ENCODE measurements around the gene SNTG2. TPM values are rescaled to one million over a fixed set of nuclear protein-coding genes. Genes with fewer than 3 reads are reported as not detected.

The SNTG2 gene
- total and polyA plus RNA-seq, 4 donors = not detected

DNA sequence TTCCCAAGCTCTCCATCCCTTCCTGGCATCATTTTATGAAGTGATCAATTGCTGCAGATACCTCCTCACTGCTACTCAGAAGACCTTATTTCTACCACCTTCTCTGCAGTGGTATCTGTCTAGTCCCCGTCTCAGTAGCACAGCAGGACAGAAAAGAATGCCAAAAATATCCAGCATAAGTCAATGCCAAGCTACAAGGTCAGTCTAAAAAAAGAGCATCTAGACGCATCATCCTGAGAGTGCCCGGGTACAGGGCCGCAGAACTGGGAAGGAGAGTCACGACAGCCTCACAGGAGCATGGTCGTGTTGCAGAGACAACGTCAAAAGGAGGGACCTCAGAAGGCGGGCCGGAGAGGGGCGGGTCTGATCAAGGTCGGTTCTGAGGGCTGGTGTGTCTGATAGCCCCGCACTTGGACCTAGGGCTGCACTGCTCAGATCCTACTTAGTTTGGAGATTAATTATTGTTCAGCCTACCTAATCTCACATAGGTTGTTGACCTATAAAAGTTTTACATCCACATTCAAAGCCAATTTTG, 24.3 kb upstream of the SNTG2 start (continued):
- TF ChIP-seq, protein P1, sequence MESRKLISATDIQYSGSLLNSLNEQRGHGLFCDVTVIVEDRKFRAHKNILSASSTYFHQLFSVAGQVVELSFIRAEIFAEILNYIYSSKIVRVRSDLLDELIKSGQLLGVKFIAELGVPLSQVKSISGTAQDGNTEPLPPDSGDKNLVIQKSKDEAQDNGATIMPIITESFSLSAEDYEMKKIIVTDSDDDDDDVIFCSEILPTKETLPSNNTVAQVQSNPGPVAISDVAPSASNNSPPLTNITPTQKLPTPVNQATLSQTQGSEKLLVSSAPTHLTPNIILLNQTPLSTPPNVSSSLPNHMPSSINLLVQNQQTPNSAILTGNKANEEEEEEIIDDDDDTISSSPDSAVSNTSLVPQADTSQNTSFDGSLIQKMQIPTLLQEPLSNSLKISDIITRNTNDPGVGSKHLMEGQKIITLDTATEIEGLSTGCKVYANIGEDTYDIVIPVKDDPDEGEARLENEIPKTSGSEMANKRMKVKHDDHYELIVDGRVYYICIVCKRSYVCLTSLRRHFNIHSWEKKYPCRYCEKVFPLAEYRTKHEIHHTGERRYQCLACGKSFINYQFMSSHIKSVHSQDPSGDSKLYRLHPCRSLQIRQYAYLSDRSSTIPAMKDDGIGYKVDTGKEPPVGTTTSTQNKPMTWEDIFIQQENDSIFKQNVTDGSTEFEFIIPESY (IDR thresholded peaks at IDR 0.05) = no peak
- TF ChIP-seq NR2F2 (IDR thresholded peaks at IDR 0.05) = no peak
- TF ChIP-seq RXRA (IDR thresholded peaks at IDR 0.05) = no peak
- TF ChIP-seq JUND (IDR thresholded peaks at IDR 0.05) = no peak
- TF ChIP-seq HNF4A (conservative IDR thresholded peaks at IDR 0.05) = no peak

DNA sequence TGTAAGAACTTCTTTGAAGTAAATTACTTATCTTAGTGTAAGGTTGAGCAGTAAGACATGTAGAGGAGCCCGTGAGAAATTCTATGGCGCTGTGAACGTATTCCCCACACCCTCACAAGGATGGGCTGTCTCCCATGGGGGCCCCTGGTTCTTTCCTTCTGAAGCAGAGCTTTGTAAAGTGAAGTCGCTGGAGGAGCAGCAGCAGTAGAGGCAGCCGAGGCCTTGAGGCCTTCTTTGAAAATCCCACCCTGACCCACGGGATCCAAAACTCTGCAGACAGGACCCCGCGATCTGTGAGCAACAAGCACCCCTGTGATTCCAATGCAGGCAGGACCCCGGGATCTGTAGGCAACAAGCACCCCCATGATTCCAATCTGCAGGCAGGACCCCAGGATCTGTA, 23.8 kb upstream of the SNTG2 start:
- H3K27me3 ChIP-seq (ENCODE audit: control insufficient read depth in 4 of 4, insufficient read depth in 4 of 4, low read length in 3 of 4) = peaks cover 0 to 5% (median 0%) of the 10 kb centered on the region in 4 donors
- H3K36me3 ChIP-seq (ENCODE audit: control insufficient read depth in 4 of 4, insufficient read depth in 3 of 4, low read depth in 1 of 4, low read length in 3 of 4) = no peaks in the 10 kb centered on the region
- H3K4me3 ChIP-seq (ENCODE audit: low read depth in 1 of 3, low read length in 3 of 3) = no peak overlapping the region
- 81% methylated on average over 9 of the region's 9 CpGs for WGBS
- DNase-seq (ENCODE audit: low spot score) = no peak
- TF ChIP-seq RXRA (IDR thresholded peaks at IDR 0.05) (no peak), TAF1 (conservative IDR thresholded peaks at IDR 0.05) (no peak), YY1 (IDR thresholded peaks at IDR 0.05) (no peak), HNF4G (IDR thresholded peaks at IDR 0.05) (no peak), FOXA1 (IDR thresholded peaks at IDR 0.05) (no peak), GABPA (IDR thresholded peaks at IDR 0.05 in 1 of 2, conservative IDR thresholded peaks at IDR 0.05 in 1 of 2) (no peak), JUND (IDR thresholded peaks at IDR 0.05) (no peak), NR2F2 (IDR thresholded peaks at IDR 0.05) (no peak), SP1 (IDR thresholded peaks at IDR 0.05) (no peak), EGR1 (IDR thresholded peaks at IDR 0.05; ENCODE audit: low read depth in 2 of 2) (no peak), HNF4A (conservative IDR thresholded peaks at IDR 0.05) (no peak), RAD21 (IDR thresholded peaks at IDR 0.05) (no peak)
- TF ChIP-seq, protein P2, sequence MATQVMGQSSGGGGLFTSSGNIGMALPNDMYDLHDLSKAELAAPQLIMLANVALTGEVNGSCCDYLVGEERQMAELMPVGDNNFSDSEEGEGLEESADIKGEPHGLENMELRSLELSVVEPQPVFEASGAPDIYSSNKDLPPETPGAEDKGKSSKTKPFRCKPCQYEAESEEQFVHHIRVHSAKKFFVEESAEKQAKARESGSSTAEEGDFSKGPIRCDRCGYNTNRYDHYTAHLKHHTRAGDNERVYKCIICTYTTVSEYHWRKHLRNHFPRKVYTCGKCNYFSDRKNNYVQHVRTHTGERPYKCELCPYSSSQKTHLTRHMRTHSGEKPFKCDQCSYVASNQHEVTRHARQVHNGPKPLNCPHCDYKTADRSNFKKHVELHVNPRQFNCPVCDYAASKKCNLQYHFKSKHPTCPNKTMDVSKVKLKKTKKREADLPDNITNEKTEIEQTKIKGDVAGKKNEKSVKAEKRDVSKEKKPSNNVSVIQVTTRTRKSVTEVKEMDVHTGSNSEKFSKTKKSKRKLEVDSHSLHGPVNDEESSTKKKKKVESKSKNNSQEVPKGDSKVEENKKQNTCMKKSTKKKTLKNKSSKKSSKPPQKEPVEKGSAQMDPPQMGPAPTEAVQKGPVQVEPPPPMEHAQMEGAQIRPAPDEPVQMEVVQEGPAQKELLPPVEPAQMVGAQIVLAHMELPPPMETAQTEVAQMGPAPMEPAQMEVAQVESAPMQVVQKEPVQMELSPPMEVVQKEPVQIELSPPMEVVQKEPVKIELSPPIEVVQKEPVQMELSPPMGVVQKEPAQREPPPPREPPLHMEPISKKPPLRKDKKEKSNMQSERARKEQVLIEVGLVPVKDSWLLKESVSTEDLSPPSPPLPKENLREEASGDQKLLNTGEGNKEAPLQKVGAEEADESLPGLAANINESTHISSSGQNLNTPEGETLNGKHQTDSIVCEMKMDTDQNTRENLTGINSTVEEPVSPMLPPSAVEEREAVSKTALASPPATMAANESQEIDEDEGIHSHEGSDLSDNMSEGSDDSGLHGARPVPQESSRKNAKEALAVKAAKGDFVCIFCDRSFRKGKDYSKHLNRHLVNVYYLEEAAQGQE (IDR thresholded peaks at IDR 0.05) = no peak
- TF ChIP-seq, protein P3, sequence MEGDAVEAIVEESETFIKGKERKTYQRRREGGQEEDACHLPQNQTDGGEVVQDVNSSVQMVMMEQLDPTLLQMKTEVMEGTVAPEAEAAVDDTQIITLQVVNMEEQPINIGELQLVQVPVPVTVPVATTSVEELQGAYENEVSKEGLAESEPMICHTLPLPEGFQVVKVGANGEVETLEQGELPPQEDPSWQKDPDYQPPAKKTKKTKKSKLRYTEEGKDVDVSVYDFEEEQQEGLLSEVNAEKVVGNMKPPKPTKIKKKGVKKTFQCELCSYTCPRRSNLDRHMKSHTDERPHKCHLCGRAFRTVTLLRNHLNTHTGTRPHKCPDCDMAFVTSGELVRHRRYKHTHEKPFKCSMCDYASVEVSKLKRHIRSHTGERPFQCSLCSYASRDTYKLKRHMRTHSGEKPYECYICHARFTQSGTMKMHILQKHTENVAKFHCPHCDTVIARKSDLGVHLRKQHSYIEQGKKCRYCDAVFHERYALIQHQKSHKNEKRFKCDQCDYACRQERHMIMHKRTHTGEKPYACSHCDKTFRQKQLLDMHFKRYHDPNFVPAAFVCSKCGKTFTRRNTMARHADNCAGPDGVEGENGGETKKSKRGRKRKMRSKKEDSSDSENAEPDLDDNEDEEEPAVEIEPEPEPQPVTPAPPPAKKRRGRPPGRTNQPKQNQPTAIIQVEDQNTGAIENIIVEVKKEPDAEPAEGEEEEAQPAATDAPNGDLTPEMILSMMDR (IDR thresholded peaks at IDR 0.05; ENCODE audit: low read depth, low read length, missing input control) = no peak
- TF ChIP-seq, protein P4, sequence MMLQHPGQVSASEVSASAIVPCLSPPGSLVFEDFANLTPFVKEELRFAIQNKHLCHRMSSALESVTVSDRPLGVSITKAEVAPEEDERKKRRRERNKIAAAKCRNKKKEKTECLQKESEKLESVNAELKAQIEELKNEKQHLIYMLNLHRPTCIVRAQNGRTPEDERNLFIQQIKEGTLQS (IDR thresholded peaks at IDR 0.05) = no peak
- TF ChIP-seq, protein P1 (IDR thresholded peaks at IDR 0.05) = no peak
- no peak overlapping the region for H3K9ac ChIP-seq (ENCODE audit: low read depth in 1 of 2, low read length in 2 of 2)
- H3K27ac ChIP-seq (ENCODE audit: low read depth in 1 of 2, low read length in 2 of 2) = no peak overlapping the region
- no peaks in the 10 kb centered on the region for H3K4me1 ChIP-seq (ENCODE audit: control insufficient read depth in 4 of 4, insufficient read depth in 4 of 4, low read length in 3 of 4)
- H3K9me3 ChIP-seq (ENCODE audit: control insufficient read depth in 4 of 4, low read length in 3 of 4) = no peaks in the 10 kb centered on the region
